Left lung (tissue), 10 donors: Measurements from ENCODE around the gene DNAH1. TPM values are rescaled to one million over a fixed set of nuclear protein-coding genes. Genes with fewer than 3 reads are reported as not detected.

Experiments
- ATAC-seq: fragments of 200-7000 bp; cut with Tn5 transposase; one replicate; pipeline ENCODE4 v1.9.1; 2020; ENCODE audit warnings: moderate library complexity
- DNase-seq, 4 donors: peaks; one replicate each; pipeline ENCODE4 v3.0.0-alpha.2; 2013 to 2020
- H3K27ac ChIP-seq, 2 donors: fragments of 200-600 bp; sonication (generic) in 1 of 2; one replicate each; pipeline versions ENCODE4 v1.5.0 to v1.8.0; 2020 to 2021
- H3K27me3 ChIP-seq, 2 donors: fragments of 200-600 bp; sonication (generic) in 1 of 2; one replicate each; pipeline versions ENCODE4 v1.5.0 to v1.8.0; 2020 to 2021
- H3K36me3 ChIP-seq, 2 donors: fragments of 200-600 bp; sonication (generic) in 1 of 2; one replicate each; pipeline versions ENCODE4 v1.5.0 to v1.8.0; 2020 to 2021
- H3K4me1 ChIP-seq, 2 donors: fragments of 200-600 bp; one replicate each; pipeline ENCODE4 v1.8.0; 2021
- H3K4me3 ChIP-seq, 2 donors: fragments of 200-600 bp; sonication (generic) in 1 of 2; one replicate each; pipeline versions ENCODE4 v1.5.0 to v1.8.0; 2020 to 2021; ENCODE audit warnings: mild to moderate bottlenecking in 1 of 2
- H3K9me3 ChIP-seq, 2 donors: fragments of 200-600 bp; sonication (generic) in 1 of 2; one replicate each; pipeline versions ENCODE4 v1.5.0 to v1.8.0; 2020 to 2021
- CTCF ChIP-seq, 2 donors: fragments of 200-600 bp; sonication (generic) in 1 of 2; IDR thresholded peaks; one replicate each; pipeline versions ENCODE4 v1.5.0 to v1.8.0; 2021; ENCODE audit warnings: antibody characterized with exemption in 2 of 2
- intact Hi-C, 2 donors: fragments of 100-400 bp; cut with DNase I; formaldehyde crosslinking; loops; one replicate each; pipeline versions ENCODE4 v1.11.2 to v1.14.2; 2022
- polyA plus RNA-seq, 6 donors: library from polyadenylated mRNA; unstranded; fragments of 120-200 nt; gene quantifications; one replicate each; pipeline ENCODE4 v1.2.1, GENCODE V29; 2013; ENCODE audit not compliant: insufficient read length in 6 of 6
- total RNA-seq, 2 donors: library from RNA; stranded (reverse); fragmentation: NEBNext Ultra II Directional; extraction: Animal tissue kit (Norgen Biotek cat#: 25700); gene quantifications; one replicate each; pipeline ENCODE4 v1.2.1, GENCODE V29; 2021
- donor health status: DM: no; HTN: yes; CAD: no.
- donor health status: DM: no; HTN: no; CAD: no.

The DNAH1 gene
- total and polyA plus RNA-seq, 8 donors = 6.5 to 14.0 (median 9.9) TPM

- H3K9me3 ChIP-seq = no peaks in the 10 kb centered on the region
- ATAC-seq = no peak
- H3K27me3 ChIP-seq = no peaks in the 10 kb centered on the region
- peaks cover 0 to 12% of the 10 kb centered on the region in 2 donors for H3K36me3 ChIP-seq
- H3K4me3 ChIP-seq = no peak overlapping the region
- H3K27ac ChIP-seq = no peak overlapping the region
- H3K4me1 ChIP-seq = peaks cover 3 to 15% of the 10 kb centered on the region in 2 donors
- intact Hi-C loops = no loop called here
- no peak for TF ChIP-seq CTCF (IDR thresholded peaks at IDR 0.05)
- peak in 1 of 4 donors; percentile 53 for DNase-seq
Observed at GRCh38 chr3:52299247-52299878, 16.8 kb upstream of the DNAH1 start.

- Histone ChIP-seq H3K4me1 (peaks cover 3 to 15% of the 10 kb centered on the region in 2 donors), H3K27me3 (no peaks in the 10 kb centered on the region), H3K4me3 (no peak overlapping the region), H3K9me3 (no peaks in the 10 kb centered on the region), H3K36me3 (peaks cover 0 to 8% of the 10 kb centered on the region in 2 donors), H3K27ac (no peak overlapping the region)
- intact Hi-C loops = no loop called here
- no peak for TF ChIP-seq CTCF (IDR thresholded peaks at IDR 0.05)
- peak in 3 of 4 donors; percentile 58 to 75 (median 59) for DNase-seq
- ATAC-seq = peak; percentile 83
Observed at GRCh38 chr3:52299879-52300611, 16.1 kb upstream of the DNAH1 start.

GRCh38 chr3:52302426-52303145, 13.5 kb upstream of the DNAH1 start:
- Histone ChIP-seq H3K4me3 (no peak overlapping the region), H3K27me3 (no peaks in the 10 kb centered on the region), H3K27ac (no peak overlapping the region), H3K36me3 (peaks cover 0 to 4% of the 10 kb centered on the region in 2 donors), H3K9me3 (no peaks in the 10 kb centered on the region), H3K4me1 (peaks cover 3 to 15% of the 10 kb centered on the region in 2 donors)
- intact Hi-C loops = no loop called here
- TF ChIP-seq CTCF (IDR thresholded peaks at IDR 0.05) = no peak
- ATAC-seq (no peak), DNase-seq (peak in 1 of 4 donors; percentile 61)

- intact Hi-C loops = no loop called here
- TF ChIP-seq CTCF (IDR thresholded peaks at IDR 0.05) = no peak
- H3K4me3 ChIP-seq = no peak overlapping the region
- DNase-seq (no peak), ATAC-seq (no peak)
- no peak overlapping the region for H3K27ac ChIP-seq
- no peaks in the 10 kb centered on the region for H3K9me3 ChIP-seq
- no peaks in the 10 kb centered on the region for H3K27me3 ChIP-seq
- H3K36me3 ChIP-seq = peaks cover 0 to 4% of the 10 kb centered on the region in 2 donors
- peaks cover 3 to 15% of the 10 kb centered on the region in 2 donors for H3K4me1 ChIP-seq
Observed at GRCh38 chr3:52303811-52304210, 12.3 kb upstream of the DNAH1 start.

- Histone ChIP-seq H3K9me3 (no peaks in the 10 kb centered on the region), H3K4me3 (no peak overlapping the region), H3K27ac (no peak overlapping the region), H3K4me1 (no peaks in the 10 kb centered on the region), H3K27me3 (no peaks in the 10 kb centered on the region), H3K36me3 (peaks cover 0 to 11% of the 10 kb centered on the region in 2 donors)
- no peak for DNase-seq
- ATAC-seq = no peak
- TF ChIP-seq CTCF (IDR thresholded peaks at IDR 0.05) = no peak
- intact Hi-C loops = no loop called here
Observed at GRCh38 chr3:52305926-52306325, 10.2 kb upstream of the DNAH1 start.
